Activated CD8-positive, alpha-beta memory T cell treated with anti-CD3 and anti-CD28 coated beads, Interleukin-2, amount 50 U/mL, for 24 hours (primary cell): ENCODE measurements around the gene RPL36AL.
"Not testable (repeated sequence)": the region's sequence is repeated elsewhere in the genome, so short reads cannot be mapped to it uniquely, and the experiment has no call there.

Experiments used
- DNase-seq: peaks from one replicate; pipeline ENCODE4 v3.0.0-alpha.2; 2020; ENCODE audit errors: extremely low read depth

Gene RPL36AL

GRCh38 chr14:49620182-49621113, at the start of gene RPL36AL, which contains the start of gene MGAT2:
Gene RPL36AL (minus strand): TSS chr14:49620626. CDS start chr14:49619104, 1,522 bp downstream.
Gene MGAT2 (plus strand): TSS chr14:49620799. CDS start chr14:49621269, 470 bp downstream.
- DNase-seq, result peak; percentile 89

GRCh38 chr14:49659526-49660455, 39.4 kb upstream of the RPL36AL start:
- DNase-seq, result no peak

GRCh38 chr14:49657500-49657899, 37.1 kb upstream of the RPL36AL start:
- not testable (repeated sequence) for DNase-seq

DNA sequence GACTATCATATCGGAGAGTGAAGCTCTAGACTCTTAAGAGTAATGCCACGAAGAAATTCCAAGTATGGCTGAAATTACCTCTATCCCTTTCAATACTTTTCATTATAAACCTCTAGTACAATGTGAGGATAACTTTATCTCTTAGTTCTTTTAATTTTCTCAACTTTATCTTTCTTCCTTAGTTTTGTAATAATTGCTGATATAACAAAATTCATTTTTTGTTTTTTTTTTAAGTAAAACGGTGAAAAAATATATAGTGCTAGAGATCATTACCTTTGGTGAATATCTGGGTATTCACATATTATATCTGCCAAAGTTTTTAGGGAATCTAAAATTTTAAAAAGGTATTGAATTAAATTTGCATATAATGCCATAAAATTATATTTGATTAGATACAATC, 34.1 kb upstream of the RPL36AL start:
- DNase-seq, result no peak

DNA sequence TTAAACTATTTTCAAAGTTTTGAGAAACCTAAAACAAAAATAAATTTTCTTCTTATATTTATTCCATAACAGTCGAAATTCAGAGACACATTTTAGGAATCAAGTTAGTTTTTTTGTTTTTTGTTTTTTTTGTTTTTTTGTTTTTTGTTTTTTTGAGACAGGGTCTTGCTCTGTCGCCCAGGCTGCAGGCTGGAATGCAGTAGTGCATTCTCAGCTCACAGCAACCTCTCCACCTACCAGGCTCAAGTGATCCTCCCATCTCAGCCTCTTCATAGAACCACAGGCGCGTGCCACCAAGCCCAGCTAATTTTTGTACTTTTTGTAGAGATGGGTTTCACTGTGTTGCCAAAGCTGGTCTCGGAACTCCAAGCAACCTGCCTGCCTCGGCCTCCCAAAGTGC, 33.1 kb upstream of the RPL36AL start:
- DNase-seq, result no peak

- no peak for DNase-seq
Measured at GRCh38 chr14:49642163-49642562, 21.7 kb upstream of the RPL36AL start.

DNA sequence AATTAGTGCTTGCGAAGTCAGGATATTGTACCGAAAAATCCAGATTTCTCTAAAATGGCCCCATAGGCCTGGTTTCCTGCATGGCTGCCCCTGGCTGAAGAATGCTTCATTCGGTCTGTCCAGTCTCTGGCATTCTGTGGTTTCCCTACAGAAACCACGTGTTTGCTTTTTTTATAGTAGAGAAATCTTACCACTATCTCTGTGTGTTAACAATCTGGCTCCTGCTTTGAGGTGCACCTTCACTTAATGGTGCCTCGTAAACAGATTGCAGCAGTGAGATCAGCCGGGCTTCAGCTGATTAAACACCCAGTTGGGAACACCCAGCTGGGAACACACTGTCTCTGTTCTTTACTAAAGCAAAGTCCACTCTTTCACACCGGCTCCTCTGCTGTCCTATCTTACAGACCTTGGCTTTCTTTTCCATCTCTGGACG, 21.3 kb upstream of the RPL36AL start:
- no peak for DNase-seq

DNA sequence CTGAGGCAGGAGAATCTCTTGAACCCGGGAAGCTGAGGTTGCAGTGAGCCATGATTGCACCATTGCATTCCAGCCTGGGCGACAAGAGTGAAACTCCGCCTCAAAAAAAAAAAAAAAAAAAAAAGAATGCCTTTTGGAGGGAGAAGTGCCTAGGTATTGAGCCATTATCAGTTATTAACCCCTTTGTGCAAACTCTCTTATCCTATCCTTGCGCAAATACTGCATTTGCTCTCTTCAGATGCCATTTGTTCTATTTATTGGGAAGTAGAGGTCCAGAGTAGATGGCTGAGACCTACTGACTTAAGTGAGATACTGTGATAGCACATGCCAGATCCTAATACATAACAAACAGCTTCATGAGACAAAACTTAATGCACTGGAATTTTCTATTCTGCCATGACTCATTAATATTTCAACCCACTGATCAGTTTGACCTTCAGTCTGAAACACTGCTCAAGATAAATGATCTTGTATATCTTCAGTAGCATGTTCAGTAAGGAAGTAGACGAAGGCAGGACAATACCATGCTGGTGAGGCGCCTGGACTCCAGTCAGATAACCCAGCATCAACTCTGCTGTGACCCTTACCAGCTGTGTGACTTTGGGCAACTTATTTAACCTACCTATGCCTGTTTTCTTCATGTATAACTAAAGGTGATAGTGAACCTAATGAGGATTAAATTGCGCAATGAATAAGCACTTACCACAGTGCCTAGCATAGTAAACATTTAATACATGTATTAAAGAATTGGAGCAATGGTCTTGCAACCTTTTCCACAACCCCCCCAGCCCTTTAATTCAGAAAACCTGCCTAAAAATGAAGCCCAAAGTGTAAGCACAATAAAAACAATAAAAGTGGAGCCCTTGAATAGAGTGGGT, 20.4 kb upstream of the RPL36AL start:
- no peak for DNase-seq

DNA sequence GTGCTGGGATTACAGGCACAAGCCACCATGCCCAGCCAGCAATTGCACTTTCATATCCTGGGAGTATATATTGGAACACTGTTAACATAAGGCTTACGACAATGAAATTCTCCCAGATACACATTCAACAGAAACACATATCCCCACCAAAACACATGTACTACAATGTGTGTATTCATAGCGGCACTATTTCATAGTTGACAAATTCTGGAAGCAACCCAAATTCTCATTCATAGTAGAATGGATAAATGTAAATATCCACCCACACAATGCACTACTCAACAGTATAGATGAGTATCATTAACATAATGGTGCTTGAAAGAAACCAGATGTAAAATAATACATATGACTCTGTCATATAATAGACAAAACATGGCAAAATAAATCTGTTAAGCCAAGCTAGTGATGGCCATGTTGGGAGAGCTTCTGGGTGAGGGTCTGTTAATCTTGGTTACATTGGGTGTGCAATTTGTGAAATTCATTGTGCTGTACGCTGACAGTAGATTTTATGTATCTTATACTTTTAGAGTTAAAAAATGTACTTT, 17.2 kb upstream of the RPL36AL start:
- DNase-seq, result no peak

DNA sequence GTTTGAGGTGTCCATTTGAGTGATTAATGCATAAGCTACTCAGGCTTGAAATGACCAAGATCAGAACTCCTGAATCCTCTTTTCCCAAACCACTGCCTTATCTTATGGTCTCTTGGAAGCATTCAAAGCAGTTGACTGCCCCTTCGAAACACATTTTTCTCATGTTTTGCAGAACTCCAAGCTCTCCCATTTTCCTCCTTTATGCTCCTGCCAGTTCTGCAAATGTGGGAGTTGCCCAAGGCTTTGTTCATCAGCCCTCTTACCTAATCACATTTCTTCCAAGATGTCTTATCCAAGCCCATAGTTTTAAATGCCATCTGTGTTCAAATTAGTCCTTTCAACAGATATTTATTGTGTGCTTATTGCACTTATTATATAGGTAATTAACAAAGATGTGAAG, 16.4 kb upstream of the RPL36AL start:
- no peak for DNase-seq

DNA sequence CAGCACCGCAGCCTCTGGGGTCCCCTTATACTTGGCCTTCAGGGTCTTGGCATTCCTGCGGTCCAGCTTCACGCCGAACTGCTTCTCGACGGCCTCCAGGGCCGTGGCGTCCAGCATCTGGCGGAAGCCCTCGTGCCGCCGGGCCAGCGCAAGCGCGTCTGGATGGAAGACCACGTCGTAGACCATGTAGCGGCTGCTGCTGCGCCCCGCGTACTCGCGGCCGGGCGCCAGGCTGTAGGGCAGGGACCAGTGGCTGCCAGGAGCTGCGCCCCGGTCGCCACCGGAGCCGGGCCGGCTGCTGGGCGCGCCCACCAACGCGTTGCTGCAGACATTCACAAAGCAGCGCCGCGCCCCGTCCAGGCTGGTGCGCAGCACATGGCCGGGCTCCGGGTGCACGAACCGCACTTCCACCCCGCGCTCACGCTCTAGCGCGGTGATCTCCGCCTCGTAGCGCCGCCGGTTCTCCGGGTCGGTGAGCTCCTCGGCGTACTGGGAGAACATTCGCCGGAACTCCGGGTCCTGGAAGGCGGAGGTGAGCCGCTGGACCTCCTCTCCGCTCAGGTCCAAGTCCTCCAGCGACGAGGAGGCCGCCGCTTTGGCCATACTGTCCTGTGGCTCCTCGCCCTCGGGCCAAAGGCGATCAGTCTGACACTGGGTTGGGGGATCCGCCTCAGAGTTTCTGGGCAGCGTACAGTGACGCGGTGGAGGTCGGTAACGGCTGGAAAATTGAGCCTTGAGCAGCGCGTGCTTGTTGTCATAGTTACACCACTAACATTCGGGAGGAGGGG, 14.3 kb upstream of the RPL36AL start, which contains the start of gene DNAAF2:
Gene DNAAF2, minus strand, starts transcription at position 698 of the 788 bp plus-strand sequence. Its CDS starts 95 bp downstream, at position 603.
- DNase-seq, result no peak

- DNase-seq, result peak; percentile 82
Measured at GRCh38 chr14:49633640-49634546, 13.5 kb upstream of the RPL36AL start.

GRCh38 chr14:49623941-49624839, 3.8 kb upstream of the RPL36AL start:
- DNase-seq, result no peak

GRCh38 chr14:49623387-49623786, 3.0 kb upstream of the RPL36AL start:
- no peak for DNase-seq

DNA sequence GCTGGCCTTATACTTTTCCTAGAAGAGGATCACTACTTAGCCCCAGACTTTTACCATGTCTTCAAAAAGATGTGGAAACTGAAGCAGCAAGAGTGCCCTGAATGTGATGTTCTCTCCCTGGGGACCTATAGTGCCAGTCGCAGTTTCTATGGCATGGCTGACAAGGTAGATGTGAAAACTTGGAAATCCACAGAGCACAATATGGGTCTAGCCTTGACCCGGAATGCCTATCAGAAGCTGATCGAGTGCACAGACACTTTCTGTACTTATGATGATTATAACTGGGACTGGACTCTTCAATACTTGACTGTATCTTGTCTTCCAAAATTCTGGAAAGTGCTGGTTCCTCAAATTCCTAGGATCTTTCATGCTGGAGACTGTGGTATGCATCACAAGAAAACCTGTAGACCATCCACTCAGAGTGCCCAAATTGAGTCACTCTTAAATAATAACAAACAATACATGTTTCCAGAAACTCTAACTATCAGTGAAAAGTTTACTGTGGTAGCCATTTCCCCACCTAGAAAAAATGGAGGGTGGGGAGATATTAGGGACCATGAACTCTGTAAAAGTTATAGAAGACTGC, 1.7 kb upstream of the RPL36AL start:
- no peak for DNase-seq

DNA sequence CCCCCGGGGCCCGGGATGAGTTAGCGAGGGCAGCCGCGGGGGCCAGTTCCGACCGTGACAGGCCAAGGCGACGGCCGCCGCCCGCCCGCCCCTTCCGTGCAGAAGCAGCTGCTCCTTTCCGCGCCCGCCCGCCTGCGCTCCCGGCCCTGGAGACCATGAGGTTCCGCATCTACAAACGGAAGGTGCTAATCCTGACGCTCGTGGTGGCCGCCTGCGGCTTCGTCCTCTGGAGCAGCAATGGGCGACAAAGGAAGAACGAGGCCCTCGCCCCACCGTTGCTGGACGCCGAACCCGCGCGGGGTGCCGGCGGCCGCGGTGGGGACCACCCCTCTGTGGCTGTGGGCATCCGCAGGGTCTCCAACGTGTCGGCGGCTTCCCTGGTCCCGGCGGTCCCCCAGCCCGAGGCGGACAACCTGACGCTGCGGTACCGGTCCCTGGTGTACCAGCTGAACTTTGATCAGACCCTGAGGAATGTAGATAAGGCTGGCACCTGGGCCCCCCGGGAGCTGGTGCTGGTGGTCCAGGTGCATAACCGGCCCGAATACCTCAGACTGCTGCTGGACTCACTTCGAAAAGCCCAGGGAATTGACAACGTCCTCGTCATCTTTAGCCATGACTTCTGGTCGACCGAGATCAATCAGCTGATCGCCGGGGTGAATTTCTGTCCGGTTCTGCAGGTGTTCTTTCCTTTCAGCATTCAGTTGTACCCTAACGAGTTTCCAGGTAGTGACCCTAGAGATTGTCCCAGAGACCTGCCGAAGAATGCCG, 872 bp upstream of the RPL36AL start:
- no peak for DNase-seq

- no peak for DNase-seq
Measured at GRCh38 chr14:49619730-49620129, 696 bp downstream of the RPL36AL start.
